ENCODE data around the gene LUC7L. TPM values are rescaled to one million over a fixed set of nuclear protein-coding genes. Genes with fewer than 3 reads are reported as not detected.

The LUC7L gene
- total RNA-seq, 1 donor from 2014 or later = 79.3 TPM

GRCh38 chr16:194516-194915, 34.7 kb downstream of the LUC7L start:
- no peak for TF ChIP-seq POLR2AphosphoS5 (IDR thresholded peaks at IDR 0.05; ENCODE audit: insufficient read depth in 1 of 2, low read depth in 1 of 2)
- TF ChIP-seq CTCF (IDR thresholded peaks at IDR 0.05) = no peak
- TF ChIP-seq POLR2A (IDR thresholded peaks at IDR 0.05) = no peak
- H3K27me3 ChIP-seq = no peaks in the 10 kb centered on the region
- no peaks in the 10 kb centered on the region for H3K4me1 ChIP-seq
- peaks cover 0 to 88% of the 10 kb centered on the region in 2 donors for H3K36me3 ChIP-seq
- DNase-seq (ENCODE audit: extremely low spot score in 2 of 2) = no peak
- intact Hi-C loops (cut with DNase I) = no loop called here
- H3K27ac ChIP-seq = no peak overlapping the region
- no peak overlapping the region for H3K4me3 ChIP-seq
- no peaks in the 10 kb centered on the region for H3K9me3 ChIP-seq

- peaks cover 0 to 89% of the 10 kb centered on the region in 2 donors for H3K36me3 ChIP-seq
- H3K9me3 ChIP-seq = no peaks in the 10 kb centered on the region
- H3K27me3 ChIP-seq = no peaks in the 10 kb centered on the region
- no peak for DNase-seq (ENCODE audit: extremely low spot score in 2 of 2)
- no peak for TF ChIP-seq CTCF (IDR thresholded peaks at IDR 0.05)
- no peak for TF ChIP-seq POLR2AphosphoS5 (IDR thresholded peaks at IDR 0.05; ENCODE audit: insufficient read depth in 1 of 2, low read depth in 1 of 2)
- no peak for TF ChIP-seq POLR2A (IDR thresholded peaks at IDR 0.05)
- H3K27ac ChIP-seq = no peak overlapping the region
- intact Hi-C loops (cut with DNase I) = no loop called here
- H3K4me1 ChIP-seq = no peaks in the 10 kb centered on the region
- H3K4me3 ChIP-seq = no peak overlapping the region
Observed at GRCh38 chr16:193441-193840, 35.8 kb downstream of the LUC7L start.

- no peaks in the 10 kb centered on the region for H3K9me3 ChIP-seq
- intact Hi-C loops (cut with DNase I) = no loop called here
- DNase-seq (ENCODE audit: extremely low spot score in 2 of 2) = no peak
- TF ChIP-seq POLR2AphosphoS5 (IDR thresholded peaks at IDR 0.05; ENCODE audit: insufficient read depth in 1 of 2, low read depth in 1 of 2) = no peak
- no peak for TF ChIP-seq POLR2A (IDR thresholded peaks at IDR 0.05)
- no peak for TF ChIP-seq CTCF (IDR thresholded peaks at IDR 0.05)
- no peak overlapping the region for H3K27ac ChIP-seq
- H3K27me3 ChIP-seq = no peaks in the 10 kb centered on the region
- H3K4me1 ChIP-seq = no peaks in the 10 kb centered on the region
- H3K4me3 ChIP-seq = no peak overlapping the region
- peaks cover 0 to 88% of the 10 kb centered on the region in 2 donors for H3K36me3 ChIP-seq
Observed at GRCh38 chr16:192686-193085, 36.6 kb downstream of the LUC7L start.

GRCh38 chr16:191831-192230, 37.4 kb downstream of the LUC7L start:
- intact Hi-C loops (cut with DNase I) = no loop called here
- TF ChIP-seq POLR2AphosphoS5 (IDR thresholded peaks at IDR 0.05; ENCODE audit: insufficient read depth in 1 of 2, low read depth in 1 of 2) (no peak), CTCF (IDR thresholded peaks at IDR 0.05) (no peak), POLR2A (IDR thresholded peaks at IDR 0.05) (no peak)
- peaks cover 0 to 87% of the 10 kb centered on the region in 2 donors for H3K36me3 ChIP-seq

GRCh38 chr16:189604-190186, 39.6 kb downstream of the LUC7L start:
- TF ChIP-seq POLR2A (IDR thresholded peaks at IDR 0.05) (no peak), CTCF (IDR thresholded peaks at IDR 0.05) (no peak), POLR2AphosphoS5 (IDR thresholded peaks at IDR 0.05; ENCODE audit: insufficient read depth in 1 of 2, low read depth in 1 of 2) (no peak)
- no peak for DNase-seq (ENCODE audit: extremely low spot score in 2 of 2)
- Histone ChIP-seq H3K27ac (no peak overlapping the region), H3K9me3 (no peaks in the 10 kb centered on the region), H3K4me3 (no peak overlapping the region), H3K4me1 (no peaks in the 10 kb centered on the region), H3K36me3 (peaks cover 0 to 76% of the 10 kb centered on the region in 2 donors), H3K27me3 (no peaks in the 10 kb centered on the region)
- intact Hi-C loops (cut with DNase I) = no loop called here

More at GRCh38 chr16:191831-192230, 37.4 kb downstream of the LUC7L start:
- Histone ChIP-seq H3K27me3 (no peaks in the 10 kb centered on the region), H3K9me3 (no peaks in the 10 kb centered on the region), H3K4me3 (no peak overlapping the region), H3K4me1 (no peaks in the 10 kb centered on the region), H3K27ac (no peak overlapping the region)
- no peak for DNase-seq (ENCODE audit: extremely low spot score in 2 of 2)
